Trophoblast cell (in vitro differentiated cells and primary cell): ENCODE results near the gene VSTM4.
A peak's percentile ranks its signal among the peaks of the same experiment; 100 is the strongest.

Experiments
- DNase-seq, 2 donors: peaks; one replicate each; pipeline ENCODE4 v3.0.0-alpha.2; 2016
- H2AFZ ChIP-seq: 2 replicates; pipeline ENCODE4 v1.6.1; 2013; ENCODE audit warnings: low read length, moderate library complexity, mild to moderate bottlenecking; ENCODE audit not compliant: insufficient read depth, poor library complexity
- H2AK5ac ChIP-seq: 2 replicates; pipeline ENCODE4 v1.6.1; 2013; ENCODE audit warnings: mild to moderate bottlenecking, low read length
- H2BK120ac ChIP-seq: 2 replicates; pipeline ENCODE4 v1.6.1; 2013; ENCODE audit warnings: low read length, mild to moderate bottlenecking, moderate library complexity; ENCODE audit not compliant: insufficient read depth, poor library complexity
- H2BK12ac ChIP-seq: 2 replicates; pipeline ENCODE4 v1.6.1; 2013; ENCODE audit warnings: mild to moderate bottlenecking, low read length, moderate library complexity
- H2BK5ac ChIP-seq: 2 replicates; pipeline ENCODE4 v1.6.1; 2013; ENCODE audit warnings: low read length, low read depth, moderate library complexity, mild to moderate bottlenecking; ENCODE audit not compliant: poor library complexity
- H3K14ac ChIP-seq: 2 replicates; pipeline ENCODE4 v1.6.1; 2013; ENCODE audit warnings: mild to moderate bottlenecking, low read length
- H3K18ac ChIP-seq: 2 replicates; pipeline ENCODE4 v1.6.1; 2013; ENCODE audit warnings: mild to moderate bottlenecking, low read length
- H3K23ac ChIP-seq: 2 replicates; pipeline ENCODE4 v1.6.1; 2013; ENCODE audit warnings: low read length
- H3K27ac ChIP-seq: 2 replicates; pipeline ENCODE4 v1.5.1; 2013; ENCODE audit warnings: low read depth, mild to moderate bottlenecking, inconsistent platforms, low read length, moderate library complexity
- H3K27me3 ChIP-seq: 2 replicates; pipeline ENCODE4 v1.6.1; 2013; ENCODE audit warnings: inconsistent platforms, mild to moderate bottlenecking, low read length, moderate library complexity; ENCODE audit not compliant: insufficient read depth
- H3K36me3 ChIP-seq, 2 experiments: 1 replicate in 1 of 2; 2 replicates in 1 of 2; pipeline ENCODE4 v1.6.1; 2013; ENCODE audit warnings: low read length in 2 of 2, mild to moderate bottlenecking in 2 of 2, moderate library complexity in 1 of 2; ENCODE audit not compliant: insufficient read depth in 2 of 2, control insufficient read depth in 1 of 2
- H3K4ac ChIP-seq: 2 replicates; pipeline ENCODE4 v1.6.1; 2013; ENCODE audit warnings: low read depth, mild to moderate bottlenecking, low read length, moderate library complexity
- H3K4me1 ChIP-seq, 2 experiments: 1 replicate in 1 of 2; 2 replicates in 1 of 2; pipeline ENCODE4 v1.6.1; 2013; ENCODE audit warnings: low read length in 2 of 2, mild to moderate bottlenecking in 2 of 2, moderate library complexity in 1 of 2; ENCODE audit not compliant: insufficient read depth in 2 of 2, control insufficient read depth in 1 of 2
- H3K4me2 ChIP-seq: 2 replicates; pipeline ENCODE4 v1.6.1; 2013; ENCODE audit warnings: inconsistent platforms, mild to moderate bottlenecking, low read length, moderate library complexity
- H3K4me3 ChIP-seq: 2 replicates; pipeline ENCODE4 v1.5.1; 2013; ENCODE audit warnings: mild to moderate bottlenecking, low read depth, low read length, inconsistent platforms
- H3K79me1 ChIP-seq: one replicate; pipeline ENCODE4 v1.6.1; 2013; ENCODE audit warnings: low read length
- H3K79me2 ChIP-seq: 2 replicates; pipeline ENCODE4 v1.6.1; 2013; ENCODE audit warnings: low read length, mild to moderate bottlenecking; ENCODE audit not compliant: control insufficient read depth, insufficient read depth, poor library complexity
- H3K9ac ChIP-seq: 2 replicates; pipeline ENCODE4 v1.6.1; 2013; ENCODE audit warnings: mild to moderate bottlenecking, low read length
- H3K9me3 ChIP-seq: 2 replicates; pipeline ENCODE4 v1.6.1; 2013; ENCODE audit warnings: low read depth, mild to moderate bottlenecking, control low read depth, inconsistent platforms, low read length; ENCODE audit not compliant: insufficient read depth
- H4K12ac ChIP-seq: 2 replicates; pipeline ENCODE4 v1.6.1; 2013; ENCODE audit warnings: low read depth, mild to moderate bottlenecking, low read length, moderate library complexity
- H4K8ac ChIP-seq: 2 replicates; pipeline ENCODE4 v1.6.1; 2013; ENCODE audit warnings: low read depth, mild to moderate bottlenecking, low read length, moderate library complexity
- H4K91ac ChIP-seq: one replicate; pipeline ENCODE4 v1.6.1; 2013; ENCODE audit warnings: low read depth, mild to moderate bottlenecking, low read length, moderate library complexity
- WGBS: extraction: QIAGEN DNeasy Blood & Tissue Kit; methylation state at CpG from one replicate; pipeline ENCODE4 v1.1.7; 2013; ENCODE audit warnings: missing lambda C conversion rate; ENCODE audit not compliant: insufficient read length, insufficient coverage; ENCODE audit errors: extremely low coverage; 5-methylcytosine and 5-hydroxymethylcytosine counted together

Gene VSTM4

GRCh38 chr10:49106451-49106850 is 8.9 kb downstream of the VSTM4 start:
- H2AK5ac ChIP-seq: no peak overlapping the region
- H2BK12ac ChIP-seq: no peak overlapping the region
- peaks cover 2% of the 10 kb centered on the region for H3K9me3 ChIP-seq
- H2BK5ac ChIP-seq: no peak overlapping the region
- no peaks in the 10 kb centered on the region for H3K27me3 ChIP-seq
- no peaks in the 10 kb centered on the region for H3K79me1 ChIP-seq
- no CpG with 5 or more reads among the region's 7 CpGs for WGBS
- no peak overlapping the region for H3K27ac ChIP-seq
- no peak overlapping the region for H4K8ac ChIP-seq
- no peak overlapping the region for H3K14ac ChIP-seq
- no peak overlapping the region for H4K91ac ChIP-seq
- H3K23ac ChIP-seq: no peak overlapping the region
- H3K4me1 ChIP-seq: no peaks in the 10 kb centered on the region
- no peak overlapping the region for H3K9ac ChIP-seq
- no peak overlapping the region for H2BK120ac ChIP-seq
- no peaks in the 10 kb centered on the region for H3K36me3 ChIP-seq
- no peak overlapping the region for H4K12ac ChIP-seq
- no peaks in the 10 kb centered on the region for H3K79me2 ChIP-seq
- no peak overlapping the region for H3K4ac ChIP-seq
- no peak for DNase-seq
- H3K18ac ChIP-seq: no peak overlapping the region
- no peak overlapping the region for H3K4me3 ChIP-seq
- H2AFZ ChIP-seq: peak overlapping the region; percentile 17
- H3K4me2 ChIP-seq: no peak overlapping the region

GRCh38 chr10:49105076-49105475 is 10.2 kb downstream of the VSTM4 start:
- no peaks in the 10 kb centered on the region for H3K36me3 ChIP-seq
- no peak overlapping the region for H4K8ac ChIP-seq
- no peak overlapping the region for H2BK5ac ChIP-seq
- H3K18ac ChIP-seq: no peak overlapping the region
- H3K4me3 ChIP-seq: no peak overlapping the region
- no peak for DNase-seq
- no peaks in the 10 kb centered on the region for H3K79me1 ChIP-seq
- H2BK12ac ChIP-seq: no peak overlapping the region
- H3K27ac ChIP-seq: no peak overlapping the region
- H4K12ac ChIP-seq: no peak overlapping the region
- H3K4ac ChIP-seq: no peak overlapping the region
- peaks cover 2% of the 10 kb centered on the region for H3K9me3 ChIP-seq
- H3K14ac ChIP-seq: no peak overlapping the region
- H2BK120ac ChIP-seq: no peak overlapping the region
- H2AFZ ChIP-seq: no peak overlapping the region
- H3K9ac ChIP-seq: no peak overlapping the region
- H2AK5ac ChIP-seq: no peak overlapping the region
- no peaks in the 10 kb centered on the region for H3K79me2 ChIP-seq
- H4K91ac ChIP-seq: no peak overlapping the region
- no peaks in the 10 kb centered on the region for H3K27me3 ChIP-seq
- H3K4me2 ChIP-seq: no peak overlapping the region
- no peaks in the 10 kb centered on the region for H3K4me1 ChIP-seq
- WGBS: no CpG with 5 or more reads among the region's 4 CpGs
- no peak overlapping the region for H3K23ac ChIP-seq

GRCh38 chr10:49104323-49104722 is 11.0 kb downstream of the VSTM4 start:
- no peaks in the 10 kb centered on the region for H3K9me3 ChIP-seq

GRCh38 chr10:49103761-49104160 is 11.6 kb downstream of the VSTM4 start:
- Histone ChIP-seq H3K9me3 (no peaks in the 10 kb centered on the region), H3K4me2 (no peak overlapping the region), H3K4me1 (no peaks in the 10 kb centered on the region), H2BK120ac (no peak overlapping the region), H2AFZ (no peak overlapping the region), H3K9ac (no peak overlapping the region), H3K27me3 (no peaks in the 10 kb centered on the region), H3K79me2 (no peaks in the 10 kb centered on the region), H3K79me1 (no peaks in the 10 kb centered on the region), H3K14ac (no peak overlapping the region), H4K91ac (no peak overlapping the region), H4K12ac (no peak overlapping the region), H3K4me3 (no peak overlapping the region), H3K23ac (no peak overlapping the region), H2BK5ac (no peak overlapping the region), H4K8ac (no peak overlapping the region), H3K27ac (no peak overlapping the region), H3K18ac (no peak overlapping the region), H2AK5ac (no peak overlapping the region), H2BK12ac (no peak overlapping the region), H3K36me3 (no peaks in the 10 kb centered on the region), H3K4ac (no peak overlapping the region)
- no CpG with 5 or more reads among the region's 4 CpGs for WGBS
- DNase-seq: no peak

More at GRCh38 chr10:49104323-49104722, 11.0 kb downstream of the VSTM4 start:
- Histone ChIP-seq H3K18ac (no peak overlapping the region), H2BK12ac (no peak overlapping the region), H3K79me1 (no peaks in the 10 kb centered on the region), H3K79me2 (no peaks in the 10 kb centered on the region), H3K4me1 (no peaks in the 10 kb centered on the region), H3K27me3 (no peaks in the 10 kb centered on the region), H4K8ac (no peak overlapping the region), H3K14ac (no peak overlapping the region), H3K9ac (no peak overlapping the region), H3K23ac (no peak overlapping the region), H2AFZ (no peak overlapping the region), H3K4ac (no peak overlapping the region), H3K4me2 (no peak overlapping the region), H4K12ac (no peak overlapping the region), H2AK5ac (no peak overlapping the region), H3K27ac (no peak overlapping the region), H2BK5ac (no peak overlapping the region), H3K4me3 (peak overlapping the region; percentile 1), H2BK120ac (no peak overlapping the region), H4K91ac (no peak overlapping the region), H3K36me3 (no peaks in the 10 kb centered on the region)
- no CpG with 5 or more reads among the region's 5 CpGs for WGBS
- no peak for DNase-seq
